Measurements from ENCODE around the gene RTKN2.

RTKN2 gene

GRCh38 chr10:62172465-62172864 is 96.2 kb downstream of the RTKN2 start:
- no peak for DNase-seq (ENCODE audit: low spot score)

- DNase-seq (ENCODE audit: low spot score), result no peak
Observed at GRCh38 chr10:62171791-62172190, 96.9 kb downstream of the RTKN2 start.

- no peak for DNase-seq (ENCODE audit: low spot score)
Observed at GRCh38 chr10:62170732-62171131, 97.9 kb downstream of the RTKN2 start.

GRCh38 chr10:62166331-62167131 is 102.1 kb downstream of the RTKN2 start:
- DNase-seq (ENCODE audit: low spot score), result peak; percentile 28

GRCh38 chr10:62165803-62166202 is 102.8 kb downstream of the RTKN2 start:
- no peak for DNase-seq (ENCODE audit: low spot score)

- no peak for DNase-seq (ENCODE audit: low spot score)
Observed at GRCh38 chr10:62163024-62163423, 105.6 kb downstream of the RTKN2 start.

GRCh38 chr10:62162261-62162981 is 106.2 kb downstream of the RTKN2 start:
- DNase-seq (ENCODE audit: low spot score), result no peak

GRCh38 chr10:62159351-62159750 is 109.3 kb downstream of the RTKN2 start:
- DNase-seq (ENCODE audit: low spot score), result no peak

- no peak for DNase-seq (ENCODE audit: low spot score)
Observed at GRCh38 chr10:62157601-62158000, 111.0 kb downstream of the RTKN2 start.

GRCh38 chr10:62155054-62155680 is 113.5 kb downstream of the RTKN2 start:
- DNase-seq (ENCODE audit: low spot score), result no peak

GRCh38 chr10:62154231-62154630 is 114.4 kb downstream of the RTKN2 start:
- no peak for DNase-seq (ENCODE audit: low spot score)

- DNase-seq (ENCODE audit: low spot score), result no peak
Observed at GRCh38 chr10:62153191-62153590, 115.5 kb downstream of the RTKN2 start.

- no peak for DNase-seq (ENCODE audit: low spot score)
Observed at GRCh38 chr10:62149621-62150020, 119.0 kb downstream of the RTKN2 start.

- no peak for DNase-seq (ENCODE audit: low spot score)
Observed at GRCh38 chr10:62148155-62148554, 120.5 kb downstream of the RTKN2 start.

- no peak for DNase-seq (ENCODE audit: low spot score)
Observed at GRCh38 chr10:62147425-62147824, 121.2 kb downstream of the RTKN2 start.

GRCh38 chr10:62136931-62137330 is 131.7 kb downstream of the RTKN2 start:
- no peak for DNase-seq (ENCODE audit: low spot score)

- DNase-seq (ENCODE audit: low spot score), result no peak
Observed at GRCh38 chr10:62133618-62134017, 135.0 kb downstream of the RTKN2 start.

All from globus pallidus (tissue), 1 donor.